Measurements from ENCODE around the gene SLC5A2.
"Not testable (repeated sequence)": the region's sequence is repeated elsewhere in the genome, so short reads cannot be mapped to it uniquely, and the experiment has no call there.

SLC5A2 gene

DNA sequence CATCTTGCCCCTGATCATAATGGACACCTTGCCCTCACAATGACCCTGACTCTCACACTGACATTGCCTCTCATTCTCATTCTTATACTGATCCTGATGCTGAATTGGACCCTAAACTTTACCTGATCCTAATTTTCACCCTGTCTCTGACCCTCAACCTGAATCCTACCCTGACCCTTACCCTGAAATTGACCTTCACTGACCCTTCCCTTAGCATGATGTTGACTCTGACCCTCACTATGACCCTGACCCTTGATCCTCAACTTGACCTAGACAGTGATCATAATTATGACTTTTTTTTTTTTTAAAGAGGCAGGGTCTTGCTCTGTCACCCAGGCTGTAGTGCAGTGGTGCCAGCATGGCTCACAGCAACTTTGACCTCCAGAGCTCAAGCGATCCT lies 48.2 kb downstream of the SLC5A2 start:
- DNase-seq, result no peak

DNA sequence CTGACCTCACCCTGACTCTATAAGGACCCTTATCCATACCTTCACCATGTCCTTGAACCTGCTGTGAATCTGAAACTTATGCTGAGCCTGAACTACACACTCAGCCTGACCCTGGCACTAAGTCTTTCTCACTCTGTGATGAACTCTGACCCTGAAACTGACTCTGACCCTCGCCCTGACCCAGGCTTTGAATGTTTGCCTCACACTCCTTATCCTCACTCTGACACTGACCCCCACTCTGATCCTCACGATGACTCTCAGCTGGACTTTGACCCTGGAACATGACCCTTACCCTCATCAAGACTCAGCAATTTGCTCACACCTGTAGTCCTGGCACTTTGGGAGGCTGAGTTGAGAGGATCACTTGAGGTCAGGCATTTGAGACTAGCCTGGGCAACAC lies 49.2 kb downstream of the SLC5A2 start:
- no peak for DNase-seq

DNA sequence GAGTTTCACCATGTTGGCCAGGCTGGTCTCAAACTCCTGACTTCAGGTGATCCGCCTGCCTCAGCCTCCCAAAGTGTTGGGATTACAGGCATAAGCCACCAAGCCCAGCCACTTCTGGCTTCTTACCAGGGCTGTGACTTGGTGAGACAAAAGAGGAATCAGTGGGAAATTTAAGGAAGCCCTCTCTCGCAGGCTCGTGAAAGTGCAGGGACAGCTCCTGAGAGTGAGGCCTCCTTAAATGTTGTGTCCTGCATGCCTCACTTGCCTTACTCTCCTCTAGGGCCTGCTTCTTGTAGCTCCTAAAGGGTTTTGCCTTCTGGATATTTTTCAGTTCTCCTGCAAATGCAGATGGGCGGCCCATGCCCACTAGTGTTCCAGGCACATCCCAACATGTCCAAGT lies 50.0 kb downstream of the SLC5A2 start:
- DNase-seq, result no peak

DNA sequence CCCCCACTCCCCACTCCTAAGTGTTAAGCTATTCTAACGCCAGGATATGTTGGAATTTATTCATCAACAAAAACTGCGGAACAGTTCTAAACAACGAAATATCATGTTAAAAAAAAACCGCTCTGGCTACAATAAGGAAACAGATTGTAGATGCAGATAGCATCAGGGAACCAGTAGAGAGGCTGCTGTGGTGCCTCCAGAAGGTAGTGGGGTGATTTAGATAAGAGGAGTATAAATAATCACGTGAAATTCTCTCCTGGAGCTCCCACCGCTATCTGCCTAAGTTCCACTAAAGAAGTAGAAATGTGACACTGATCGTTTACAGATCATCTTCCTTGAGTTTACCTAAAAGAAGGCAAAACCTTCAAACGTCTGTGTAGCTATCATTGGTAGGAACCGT lies 52.8 kb downstream of the SLC5A2 start:
- DNase-seq, result no peak

DNA sequence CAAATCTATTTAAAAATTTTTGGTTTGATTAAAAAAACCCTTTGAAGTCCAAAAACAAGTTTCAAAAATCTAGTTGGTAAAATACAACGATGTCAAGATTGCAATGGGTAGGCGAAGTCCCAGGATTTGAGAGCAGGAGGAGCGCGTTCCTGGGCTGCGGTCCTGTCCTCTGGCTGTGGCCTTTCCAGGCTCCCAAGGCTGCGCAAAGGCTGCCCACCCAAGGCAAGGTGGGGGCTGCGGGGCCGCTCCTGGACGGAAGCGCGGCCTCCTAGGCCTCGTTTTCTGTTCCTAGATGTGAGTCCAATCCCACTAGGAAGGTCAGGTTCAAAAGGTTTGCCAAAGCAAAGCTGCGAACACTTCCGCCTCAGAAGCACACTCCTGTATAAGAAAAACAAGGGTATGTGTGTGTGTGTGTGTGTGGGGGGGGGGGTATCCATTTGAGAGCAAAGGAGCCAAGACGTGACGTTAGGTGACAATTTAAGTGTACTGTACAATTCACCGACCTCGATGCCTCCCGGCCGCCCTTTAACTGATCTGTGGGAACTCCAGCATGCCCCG lies 54.0 kb downstream of the SLC5A2 start:
- no peak for DNase-seq

DNA sequence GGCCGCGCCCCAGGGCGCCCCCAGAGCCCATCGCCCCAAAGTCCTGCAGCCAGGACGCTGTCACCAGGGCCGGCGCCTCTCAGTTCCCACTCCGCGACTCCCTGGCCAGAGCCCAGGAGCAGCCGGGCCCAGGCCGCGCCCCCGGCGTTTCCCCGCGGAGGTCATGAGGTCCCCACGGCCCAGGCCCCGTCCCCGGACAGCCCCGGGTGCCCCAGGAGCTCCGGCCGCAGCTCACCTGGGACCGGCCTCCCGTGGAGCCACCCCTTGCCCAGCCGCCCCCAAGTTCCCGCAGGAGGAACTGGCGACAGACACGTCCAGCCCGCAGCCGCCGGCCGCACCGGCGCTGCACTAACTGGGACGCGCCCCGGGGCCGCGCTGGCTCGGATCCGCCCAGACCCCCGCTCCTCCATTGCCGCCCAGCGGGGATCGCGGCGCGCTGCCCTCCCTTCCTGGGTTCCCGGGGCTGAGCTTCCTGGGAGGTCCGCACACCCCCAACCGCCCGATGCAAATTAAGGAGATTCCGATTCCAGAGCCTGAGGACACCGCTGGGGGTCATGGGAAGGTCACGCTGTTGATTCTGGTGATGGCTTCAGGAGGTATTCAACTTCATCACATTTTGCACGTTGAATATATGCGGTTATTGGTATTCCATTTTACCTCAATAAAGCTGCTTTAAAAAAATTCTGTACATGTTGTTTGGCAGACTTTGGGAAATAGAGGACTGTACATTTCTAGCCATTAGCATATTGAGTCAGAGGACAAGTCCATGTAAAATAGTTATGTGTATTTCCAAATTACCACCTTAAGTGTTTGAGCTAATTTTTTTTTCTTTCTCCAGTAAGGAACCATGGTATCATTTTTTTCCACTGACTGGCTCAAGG lies 54.7 kb downstream of the SLC5A2 start:
- DNase-seq, result no peak

DNA sequence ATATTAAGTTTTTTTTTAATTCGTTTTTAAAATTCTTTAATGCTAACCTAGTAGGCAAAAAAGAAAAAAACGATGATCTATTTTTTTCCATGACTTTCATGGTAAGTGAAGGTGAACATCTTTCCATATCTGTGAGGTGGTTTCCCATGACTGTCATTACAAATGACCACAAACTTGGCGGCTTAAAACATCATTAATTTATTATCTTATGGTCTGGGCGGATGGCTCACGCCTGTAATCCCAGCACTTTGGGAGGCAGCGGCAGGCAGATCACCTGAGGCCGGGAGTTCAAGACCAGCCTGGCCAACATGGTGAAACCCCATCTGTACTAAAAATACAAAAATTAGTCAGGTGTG lies 55.3 kb downstream of the SLC5A2 start:
- DNase-seq, result not testable (repeated sequence)

DNA sequence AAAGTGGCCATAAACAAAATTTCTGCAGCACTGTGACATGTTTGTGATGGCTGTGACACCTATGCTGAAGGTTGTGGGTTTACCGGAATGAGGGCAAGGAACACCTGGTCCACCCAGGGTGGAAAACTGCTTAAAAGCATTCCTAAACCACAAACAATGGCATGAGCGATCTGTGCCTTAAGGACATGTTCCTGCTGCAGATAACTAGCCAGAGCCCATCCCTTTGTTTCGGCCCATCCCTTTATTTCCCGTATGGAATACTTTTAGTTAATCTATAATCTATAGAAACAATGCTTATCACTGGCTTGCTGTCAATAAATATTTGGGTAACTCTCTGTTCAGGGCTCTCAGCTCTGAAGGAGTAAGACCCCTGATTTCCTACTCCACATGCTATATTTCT lies 56.8 kb downstream of the SLC5A2 start:
- DNase-seq, result not testable (repeated sequence)
